Ovary (tissue), 9 donors: ENCODE data around the gene HK1. TPM values are rescaled to one million over a fixed set of nuclear protein-coding genes. Genes with fewer than 3 reads are reported as not detected.
A peak's percentile ranks its signal among the peaks of the same experiment; 100 is the strongest.

Source experiments
- DNase-seq, 5 donors: peaks; one replicate each; pipeline ENCODE4 v3.0.0-alpha.2; 2019 to 2020
- H3K27ac ChIP-seq, 2 donors: fragments of 200-600 bp; one replicate each; pipeline versions ENCODE4 v1.5.1 to v1.8.0; 2019 to 2022
- H3K27me3 ChIP-seq: fragments of 200-600 bp; one replicate; pipeline ENCODE4 v1.8.0; 2022
- H3K36me3 ChIP-seq: fragments of 200-600 bp; sonication (generic); one replicate; pipeline ENCODE4 v1.5.1; 2019
- H3K4me1 ChIP-seq: one replicate; pipeline ENCODE4 v1.8.1; 2013; ENCODE audit warnings: mild to moderate bottlenecking, moderate library complexity; ENCODE audit not compliant: insufficient read depth
- H3K4me3 ChIP-seq: fragments of 200-600 bp; sonication (generic); one replicate; pipeline ENCODE4 v1.5.1; 2017
- H3K9me3 ChIP-seq, 2 donors: fragments of 200-600 bp in 1 of 2; sonication (generic) in 1 of 2; one replicate each; pipeline versions ENCODE4 v1.5.1 to v1.8.1; 2013 to 2019; ENCODE audit warnings: mild to moderate bottlenecking in 1 of 2, moderate library complexity in 1 of 2
- EP300 ChIP-seq: sonication (generic); formaldehyde crosslinking; IDR thresholded peaks from one replicate; pipeline ENCODE4 v1.6.1; 2017; ENCODE audit warnings: antibody characterized with exemption
- POLR2A ChIP-seq: fragments of 450-650 bp; IDR thresholded peaks from one replicate; pipeline ENCODE4 v1.6.1; 2017; ENCODE audit warnings: antibody characterized with exemption, mild to moderate bottlenecking, moderate library complexity
- WGBS, 3 donors: extraction: QIAGEN DNeasy Blood & Tissue Kit in 1 of 3; methylation state at CpG; one replicate each; pipeline versions ENCODE4 v1.1.5 to v1.1.7; 2013 to 2017; 5-methylcytosine and 5-hydroxymethylcytosine counted together
- intact Hi-C, 4 donors: fragments of 100-400 bp; cut with DNase I; formaldehyde crosslinking; loops; one replicate each; pipeline versions ENCODE4 v1.11.0 to v1.15.1; 2022 to 2023
- polyA plus RNA-seq, 2 donors: library from polyadenylated mRNA; stranded (reverse); fragments of 200-250 nt in 1 of 2; fragments of 350-450 nt in 1 of 2; fragmentation: Illumina TruSeq in 1 of 2; extraction: RNeasy Lipid Tissue Mini Kit (QIAGEN cat#74804) in 1 of 2; gene quantifications; one replicate each; pipeline ENCODE4 v1.2.3, GENCODE V29; 2013 to 2014
- total RNA-seq, 7 donors: library from RNA; depleted of rRNA in 2 of 7; stranded (reverse); fragments of >200 nt in 2 of 7; fragmentation: NEBNext Ultra II Directional in 3 of 7; extraction: Animal tissue kit (Norgen Biotek cat#: 25700) in 3 of 7; gene quantifications; one replicate each; pipeline versions ENCODE4 v1.1.0 to v1.2.4, GENCODE V29; 2016 to 2023
- TF ChIP-seq, protein P1 (sequence below), 3 donors: fragments of 450-650 bp in 2 of 3; fragments of 200-600 bp in 1 of 3; IDR thresholded peaks; one replicate each; pipeline versions ENCODE4 v1.5.1 to v1.8.0; 2016 to 2022; ENCODE audit warnings: antibody characterized with exemption in 3 of 3, mild to moderate bottlenecking in 1 of 3
- donor health status: DM: no; HTN: no; CAD: no; lungs with moderate emphysema.
- donor health status: DM: no; HTN: no; CAD: no.
- donor health status: Bipolar disorder and iron deficiency.
- donor health status: DM: yes; HTN: yes; CAD: no.
- donor health status: DM: no; HTN: no; CAD: no.
- donor health status: DM: yes; HTN: yes; CAD: no.

The HK1 gene
- total and polyA plus RNA-seq, 9 donors = 12.8 to 63.1 (median 35.8) TPM

DNA sequence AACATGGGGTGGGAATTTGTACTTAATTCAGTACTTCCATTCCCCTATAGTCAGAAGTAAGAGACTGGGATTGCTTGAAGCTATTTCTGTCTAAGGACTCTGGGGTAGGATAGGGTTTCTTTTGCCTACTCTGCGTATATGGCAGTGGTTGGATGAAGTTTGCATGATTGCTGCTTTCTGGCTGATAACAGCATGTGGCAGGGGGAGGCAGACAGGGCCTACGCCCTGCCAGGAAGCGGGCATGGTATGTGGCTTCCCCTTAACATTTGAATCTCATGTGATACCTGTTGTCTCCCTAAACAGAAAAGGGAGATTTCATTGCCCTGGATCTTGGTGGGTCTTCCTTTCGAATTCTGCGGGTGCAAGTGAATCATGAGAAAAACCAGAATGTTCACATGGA, 81.3 kb downstream of the HK1 start:
- Histone ChIP-seq H3K4me1 (peaks cover 10% of the 10 kb centered on the region), H3K4me3 (no peak overlapping the region), H3K36me3 (no peaks in the 10 kb centered on the region), H3K27me3 (no peaks in the 10 kb centered on the region), H3K9me3 (no peaks in the 10 kb centered on the region), H3K27ac (no peak overlapping the region)
- intact Hi-C loops = no loop called here
- DNase-seq = no peak
- WGBS, 3 donors = 90 to 95% (median 94%) methylated on average over 5 of the region's 5 CpGs
- TF ChIP-seq, protein P1, sequence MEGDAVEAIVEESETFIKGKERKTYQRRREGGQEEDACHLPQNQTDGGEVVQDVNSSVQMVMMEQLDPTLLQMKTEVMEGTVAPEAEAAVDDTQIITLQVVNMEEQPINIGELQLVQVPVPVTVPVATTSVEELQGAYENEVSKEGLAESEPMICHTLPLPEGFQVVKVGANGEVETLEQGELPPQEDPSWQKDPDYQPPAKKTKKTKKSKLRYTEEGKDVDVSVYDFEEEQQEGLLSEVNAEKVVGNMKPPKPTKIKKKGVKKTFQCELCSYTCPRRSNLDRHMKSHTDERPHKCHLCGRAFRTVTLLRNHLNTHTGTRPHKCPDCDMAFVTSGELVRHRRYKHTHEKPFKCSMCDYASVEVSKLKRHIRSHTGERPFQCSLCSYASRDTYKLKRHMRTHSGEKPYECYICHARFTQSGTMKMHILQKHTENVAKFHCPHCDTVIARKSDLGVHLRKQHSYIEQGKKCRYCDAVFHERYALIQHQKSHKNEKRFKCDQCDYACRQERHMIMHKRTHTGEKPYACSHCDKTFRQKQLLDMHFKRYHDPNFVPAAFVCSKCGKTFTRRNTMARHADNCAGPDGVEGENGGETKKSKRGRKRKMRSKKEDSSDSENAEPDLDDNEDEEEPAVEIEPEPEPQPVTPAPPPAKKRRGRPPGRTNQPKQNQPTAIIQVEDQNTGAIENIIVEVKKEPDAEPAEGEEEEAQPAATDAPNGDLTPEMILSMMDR (IDR thresholded peaks at IDR 0.05) = no peak
- TF ChIP-seq POLR2A (no peak), EP300 (no peak)

DNA sequence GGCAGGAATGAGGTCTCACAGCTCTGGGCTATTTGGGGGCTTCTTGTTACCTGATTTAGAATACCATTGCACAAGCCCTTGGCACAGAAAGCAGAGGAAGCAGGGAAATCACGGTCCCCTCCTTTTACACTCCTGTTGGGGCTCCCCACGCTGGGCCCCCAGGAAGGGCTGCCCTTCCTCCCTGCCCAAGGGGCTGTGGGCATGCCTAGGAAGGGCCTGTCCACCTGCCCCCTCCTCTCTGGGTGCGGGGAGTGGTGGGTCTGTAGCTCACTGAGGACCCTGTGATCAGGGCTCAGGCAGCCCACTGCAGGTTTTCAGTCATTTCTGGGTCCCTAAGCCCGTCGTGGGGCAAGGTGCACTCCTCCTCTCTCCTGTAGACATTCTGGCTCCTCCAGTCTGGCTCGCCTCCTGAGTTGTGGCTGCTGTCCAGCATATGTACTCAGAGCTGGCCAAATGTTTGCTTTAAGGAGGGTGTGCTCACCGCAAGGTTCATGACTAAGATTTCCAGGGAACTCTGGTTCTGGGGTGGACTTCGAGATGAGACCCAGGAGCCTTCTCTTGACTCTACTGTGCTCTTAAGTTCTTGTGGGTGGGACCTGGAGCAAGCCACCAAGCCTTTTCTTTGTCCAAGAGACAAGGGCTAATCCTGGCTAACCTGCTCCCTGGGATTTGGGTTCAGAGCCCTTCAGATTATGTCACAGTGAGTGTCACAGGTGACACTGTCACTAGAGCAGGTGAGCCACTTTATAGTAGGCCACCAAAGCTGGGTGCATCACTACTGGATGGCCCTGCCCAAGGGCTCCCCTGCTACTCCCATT, 82.4 kb downstream of the HK1 start:
- H3K9me3 ChIP-seq = no peaks in the 10 kb centered on the region
- H3K4me1 ChIP-seq = peaks cover 10% of the 10 kb centered on the region
- WGBS, 3 donors = 10 to 20% (median 16%) methylated on average over 8 of the region's 8 CpGs
- peak; percentile 62 to 84 (median 71) for DNase-seq
- H3K36me3 ChIP-seq = no peaks in the 10 kb centered on the region
- no peaks in the 10 kb centered on the region for H3K27me3 ChIP-seq
- TF ChIP-seq, protein P1 (IDR thresholded peaks at IDR 0.05) = no peak
- TF ChIP-seq POLR2A (no peak), EP300 (no peak)
- H3K4me3 ChIP-seq = no peak overlapping the region
- intact Hi-C loops = no loop called here
- no peak overlapping the region for H3K27ac ChIP-seq

DNA sequence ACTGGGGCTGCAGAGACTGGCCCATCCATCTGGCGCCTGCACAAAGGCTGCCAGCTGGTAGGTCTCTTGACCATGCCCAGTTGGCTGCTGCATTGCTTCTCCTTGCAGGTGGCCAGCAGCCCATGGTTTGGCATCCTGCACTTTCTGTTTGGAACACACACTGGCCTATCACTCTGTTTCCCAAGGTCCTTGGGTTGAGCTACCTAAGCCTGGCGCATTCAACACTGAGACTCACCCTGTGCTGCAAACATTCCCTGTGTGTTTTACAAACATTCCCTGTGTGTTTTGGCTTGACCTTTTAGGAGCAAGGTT, 83.0 kb downstream of the HK1 start:
- intact Hi-C loops = no loop called here
- no peak overlapping the region for H3K27ac ChIP-seq
- no peaks in the 10 kb centered on the region for H3K27me3 ChIP-seq
- H3K4me1 ChIP-seq = peaks cover 10% of the 10 kb centered on the region
- WGBS, 3 donors = 94 to 97% (median 97%) methylated on average over 2 of the region's 2 CpGs
- H3K9me3 ChIP-seq = no peaks in the 10 kb centered on the region
- H3K4me3 ChIP-seq = no peak overlapping the region
- TF ChIP-seq EP300 (no peak), POLR2A (no peak)
- TF ChIP-seq, protein P1 (IDR thresholded peaks at IDR 0.05) = no peak
- no peak for DNase-seq
- H3K36me3 ChIP-seq = no peaks in the 10 kb centered on the region

DNA sequence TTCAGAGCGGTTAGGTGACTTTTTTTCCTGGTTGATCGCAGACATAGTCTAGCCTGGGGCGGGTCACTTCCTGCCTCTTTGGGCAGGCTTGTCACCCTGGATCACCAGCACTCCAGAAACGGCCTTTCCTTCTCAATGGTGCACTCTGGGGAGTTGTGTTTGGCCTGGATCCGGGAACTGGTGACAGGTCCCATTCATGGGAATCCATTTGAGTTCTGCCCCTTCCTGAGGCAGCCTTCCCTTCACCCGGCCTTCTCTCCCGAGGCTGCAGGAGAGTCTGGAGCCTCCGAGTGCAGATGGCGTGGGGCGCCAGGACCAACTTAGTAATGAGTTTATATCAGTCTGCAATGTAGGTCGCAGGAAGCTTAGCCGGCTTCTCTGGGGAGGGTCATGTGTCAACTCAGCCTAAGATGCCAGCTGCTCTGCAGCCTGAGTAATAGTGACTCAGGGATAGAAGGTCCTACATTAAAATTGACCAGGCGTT, 84.2 kb downstream of the HK1 start:
- no peak for DNase-seq
- TF ChIP-seq EP300 (no peak), POLR2A (no peak)
- TF ChIP-seq, protein P1 (IDR thresholded peaks at IDR 0.05) = no peak
- H3K27me3 ChIP-seq = no peaks in the 10 kb centered on the region
- H3K4me3 ChIP-seq = no peak overlapping the region
- no peaks in the 10 kb centered on the region for H3K36me3 ChIP-seq
- WGBS, 3 donors = 83 to 88% (median 86%) methylated on average over 13 of the region's 13 CpGs
- H3K27ac ChIP-seq = no peak overlapping the region
- intact Hi-C loops = no loop called here
- no peaks in the 10 kb centered on the region for H3K9me3 ChIP-seq
- H3K4me1 ChIP-seq = peaks cover 10% of the 10 kb centered on the region
